ENCODE results near the gene PLXNA2. TPM values are rescaled to one million over a fixed set of nuclear protein-coding genes. Genes with fewer than 3 reads are reported as not detected.

PLXNA2 gene
- polyA plus RNA-seq, 4 donors: 10.7 to 17.8 (median 12.8) TPM

- FAIRE-seq: no peak
- H3K27ac ChIP-seq (ENCODE audit: low read depth in 1 of 3, low read length in 2 of 3): peak overlapping the region in 1 of 3 donors; percentile 30
- peaks cover 20 to 53% (median 20%) of the 10 kb centered on the region in 3 donors for H3K4me1 ChIP-seq (ENCODE audit: control insufficient read depth in 3 of 3, insufficient read depth in 2 of 3, low read depth in 1 of 3, low read length in 2 of 3)
- DNase-seq: no peak
- WGBS, 3 donors: 68 to 92% (median 79%) methylated on average over 6 of the region's 6 CpGs
- no peaks in the 10 kb centered on the region for H3K9me3 ChIP-seq (ENCODE audit: control insufficient read depth in 2 of 2, insufficient read depth in 1 of 2, low read depth in 1 of 2, low read length in 1 of 2)
- H3K27me3 ChIP-seq (ENCODE audit: control insufficient read depth in 3 of 3, insufficient read depth in 3 of 3, low read length in 3 of 3): no peaks in the 10 kb centered on the region
- H3K36me3 ChIP-seq (ENCODE audit: control insufficient read depth in 3 of 3, insufficient read depth in 2 of 3, low read depth in 1 of 3, low read length in 3 of 3): peaks cover 0 to 8% (median 0%) of the 10 kb centered on the region in 3 donors
- no peak overlapping the region for H3K4me3 ChIP-seq (ENCODE audit: low read depth in 1 of 3, low read length in 3 of 3)
Measured at GRCh38 chr1:208161656-208162375, 82.4 kb downstream of the PLXNA2 start.

GRCh38 chr1:208161005-208161404 lies 83.2 kb downstream of the PLXNA2 start:
- H3K27me3 ChIP-seq (ENCODE audit: control insufficient read depth in 3 of 3, insufficient read depth in 3 of 3, low read length in 3 of 3): no peaks in the 10 kb centered on the region
- peaks cover 0 to 8% (median 0%) of the 10 kb centered on the region in 3 donors for H3K36me3 ChIP-seq (ENCODE audit: control insufficient read depth in 3 of 3, insufficient read depth in 2 of 3, low read depth in 1 of 3, low read length in 3 of 3)
- FAIRE-seq (no peak), DNase-seq (no peak)
- 65 to 94% (median 93%) methylated on average over 1 of the region's 1 CpG for WGBS, 3 donors
- H3K4me1 ChIP-seq (ENCODE audit: control insufficient read depth in 3 of 3, insufficient read depth in 2 of 3, low read depth in 1 of 3, low read length in 2 of 3): peaks cover 19 to 45% (median 20%) of the 10 kb centered on the region in 3 donors
- no peaks in the 10 kb centered on the region for H3K9me3 ChIP-seq (ENCODE audit: control insufficient read depth in 2 of 2, insufficient read depth in 1 of 2, low read depth in 1 of 2, low read length in 1 of 2)
- no peak overlapping the region for H3K27ac ChIP-seq (ENCODE audit: low read depth in 1 of 3, low read length in 2 of 3)
- no peak overlapping the region for H3K4me3 ChIP-seq (ENCODE audit: low read depth in 1 of 3, low read length in 3 of 3)

- peaks cover 0 to 8% (median 0%) of the 10 kb centered on the region in 3 donors for H3K36me3 ChIP-seq (ENCODE audit: control insufficient read depth in 3 of 3, insufficient read depth in 2 of 3, low read depth in 1 of 3, low read length in 3 of 3)
- H3K4me3 ChIP-seq (ENCODE audit: low read depth in 1 of 3, low read length in 3 of 3): no peak overlapping the region
- FAIRE-seq: no peak
- 75 to 81% (median 77%) methylated on average over 4 of the region's 4 CpGs for WGBS, 3 donors
- no peak for DNase-seq
- no peaks in the 10 kb centered on the region for H3K9me3 ChIP-seq (ENCODE audit: control insufficient read depth in 2 of 2, insufficient read depth in 1 of 2, low read depth in 1 of 2, low read length in 1 of 2)
- H3K27me3 ChIP-seq (ENCODE audit: control insufficient read depth in 3 of 3, insufficient read depth in 3 of 3, low read length in 3 of 3): no peaks in the 10 kb centered on the region
- H3K27ac ChIP-seq (ENCODE audit: low read depth in 1 of 3, low read length in 2 of 3): no peak overlapping the region
- peaks cover 19 to 44% (median 20%) of the 10 kb centered on the region in 3 donors for H3K4me1 ChIP-seq (ENCODE audit: control insufficient read depth in 3 of 3, insufficient read depth in 2 of 3, low read depth in 1 of 3, low read length in 2 of 3)
Measured at GRCh38 chr1:208160259-208160819, 83.8 kb downstream of the PLXNA2 start.

- H3K4me3 ChIP-seq (ENCODE audit: low read depth in 1 of 3, low read length in 3 of 3): no peak overlapping the region
- 74 to 78% (median 76%) methylated on average over 10 to 11 of the region's 11 CpGs for WGBS, 3 donors
- DNase-seq (no peak), FAIRE-seq (no peak)
- no peaks in the 10 kb centered on the region for H3K27me3 ChIP-seq (ENCODE audit: control insufficient read depth in 3 of 3, insufficient read depth in 3 of 3, low read length in 3 of 3)
- no peak overlapping the region for H3K27ac ChIP-seq (ENCODE audit: low read depth in 1 of 3, low read length in 2 of 3)
- H3K4me1 ChIP-seq (ENCODE audit: control insufficient read depth in 3 of 3, insufficient read depth in 2 of 3, low read depth in 1 of 3, low read length in 2 of 3): peaks cover 19 to 48% (median 20%) of the 10 kb centered on the region in 3 donors
- peaks cover 0 to 8% (median 0%) of the 10 kb centered on the region in 3 donors for H3K36me3 ChIP-seq (ENCODE audit: control insufficient read depth in 3 of 3, insufficient read depth in 2 of 3, low read depth in 1 of 3, low read length in 3 of 3)
- no peaks in the 10 kb centered on the region for H3K9me3 ChIP-seq (ENCODE audit: control insufficient read depth in 2 of 2, insufficient read depth in 1 of 2, low read depth in 1 of 2, low read length in 1 of 2)
Measured at GRCh38 chr1:208159555-208160258, 84.5 kb downstream of the PLXNA2 start.

GRCh38 chr1:208158640-208159554 lies 85.3 kb downstream of the PLXNA2 start:
- H3K4me3 ChIP-seq (ENCODE audit: low read depth in 1 of 3, low read length in 3 of 3): no peak overlapping the region
- 31 to 54% (median 31%) methylated on average over 8 of the region's 8 CpGs for WGBS, 3 donors
- H3K4me1 ChIP-seq (ENCODE audit: control insufficient read depth in 3 of 3, insufficient read depth in 2 of 3, low read depth in 1 of 3, low read length in 2 of 3): peaks cover 19 to 53% (median 20%) of the 10 kb centered on the region in 3 donors
- DNase-seq (peak; percentile 77 to 90), FAIRE-seq (no peak)
- no peaks in the 10 kb centered on the region for H3K9me3 ChIP-seq (ENCODE audit: control insufficient read depth in 2 of 2, insufficient read depth in 1 of 2, low read depth in 1 of 2, low read length in 1 of 2)
- no peaks in the 10 kb centered on the region for H3K27me3 ChIP-seq (ENCODE audit: control insufficient read depth in 3 of 3, insufficient read depth in 3 of 3, low read length in 3 of 3)
- peaks cover 0 to 8% (median 0%) of the 10 kb centered on the region in 3 donors for H3K36me3 ChIP-seq (ENCODE audit: control insufficient read depth in 3 of 3, insufficient read depth in 2 of 3, low read depth in 1 of 3, low read length in 3 of 3)
- H3K27ac ChIP-seq (ENCODE audit: low read depth in 1 of 3, low read length in 2 of 3): peak overlapping the region in 2 of 3 donors; percentile 50 to 58

- WGBS, 3 donors: 72 to 87% (median 87%) methylated on average over 3 of the region's 3 CpGs
- no peaks in the 10 kb centered on the region for H3K27me3 ChIP-seq (ENCODE audit: control insufficient read depth in 3 of 3, insufficient read depth in 3 of 3, low read length in 3 of 3)
- peaks cover 0 to 8% (median 0%) of the 10 kb centered on the region in 3 donors for H3K36me3 ChIP-seq (ENCODE audit: control insufficient read depth in 3 of 3, insufficient read depth in 2 of 3, low read depth in 1 of 3, low read length in 3 of 3)
- H3K4me1 ChIP-seq (ENCODE audit: control insufficient read depth in 3 of 3, insufficient read depth in 2 of 3, low read depth in 1 of 3, low read length in 2 of 3): peaks cover 17 to 45% (median 20%) of the 10 kb centered on the region in 3 donors
- FAIRE-seq: no peak
- no peak overlapping the region for H3K27ac ChIP-seq (ENCODE audit: low read depth in 1 of 3, low read length in 2 of 3)
- no peak for DNase-seq
- no peak overlapping the region for H3K4me3 ChIP-seq (ENCODE audit: low read depth in 1 of 3, low read length in 3 of 3)
- no peaks in the 10 kb centered on the region for H3K9me3 ChIP-seq (ENCODE audit: control insufficient read depth in 2 of 2, insufficient read depth in 1 of 2, low read depth in 1 of 2, low read length in 1 of 2)
Measured at GRCh38 chr1:208157769-208158168, 86.4 kb downstream of the PLXNA2 start.

GRCh38 chr1:208156741-208157140 lies 87.4 kb downstream of the PLXNA2 start:
- WGBS, 3 donors: 65 to 83% (median 77%) methylated on average over 2 of the region's 2 CpGs
- H3K4me1 ChIP-seq (ENCODE audit: control insufficient read depth in 3 of 3, insufficient read depth in 2 of 3, low read depth in 1 of 3, low read length in 2 of 3): peaks cover 14 to 51% (median 15%) of the 10 kb centered on the region in 3 donors
- no peaks in the 10 kb centered on the region for H3K27me3 ChIP-seq (ENCODE audit: control insufficient read depth in 3 of 3, insufficient read depth in 3 of 3, low read length in 3 of 3)
- H3K9me3 ChIP-seq (ENCODE audit: control insufficient read depth in 2 of 2, insufficient read depth in 1 of 2, low read depth in 1 of 2, low read length in 1 of 2): no peaks in the 10 kb centered on the region
- DNase-seq (no peak), FAIRE-seq (no peak)
- no peak overlapping the region for H3K4me3 ChIP-seq (ENCODE audit: low read depth in 1 of 3, low read length in 3 of 3)
- H3K27ac ChIP-seq (ENCODE audit: low read depth in 1 of 3, low read length in 2 of 3): no peak overlapping the region
- peaks cover 0 to 5% (median 0%) of the 10 kb centered on the region in 3 donors for H3K36me3 ChIP-seq (ENCODE audit: control insufficient read depth in 3 of 3, insufficient read depth in 2 of 3, low read depth in 1 of 3, low read length in 3 of 3)
